HG02970 (cell line): ENCODE measurements around the gene ADCY2.

Experiments used
- ATAC-seq: cut with Tn5 transposase; IDR thresholded peaks from one replicate; pipeline ENCODE4 v1.9.1; 2021; ENCODE audit warnings: mild to moderate bottlenecking, moderate library complexity, moderate number of reproducible peaks; ENCODE audit not compliant: unreplicated experiment, low FRiP score

The ADCY2 gene

DNA sequence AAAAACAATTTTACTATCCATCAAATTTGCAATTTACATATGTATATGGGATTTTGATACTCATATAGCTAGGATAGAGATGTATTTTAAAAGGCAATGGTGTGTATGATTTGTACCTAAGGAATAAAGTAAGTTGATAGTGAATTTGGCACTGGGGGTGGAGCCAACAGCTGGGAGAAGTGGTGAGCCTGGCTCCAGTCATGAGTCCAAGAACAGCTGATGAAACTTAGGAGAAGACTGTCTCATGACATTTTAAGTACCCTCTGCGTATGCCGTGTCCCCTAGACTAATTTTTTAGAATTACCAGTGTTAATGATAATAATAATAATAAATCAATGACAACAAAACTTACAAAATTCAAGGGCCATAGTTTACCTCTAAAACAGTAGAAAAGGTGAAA lies 181.4 kb downstream of the ADCY2 start:
- ATAC-seq, result no peak

DNA sequence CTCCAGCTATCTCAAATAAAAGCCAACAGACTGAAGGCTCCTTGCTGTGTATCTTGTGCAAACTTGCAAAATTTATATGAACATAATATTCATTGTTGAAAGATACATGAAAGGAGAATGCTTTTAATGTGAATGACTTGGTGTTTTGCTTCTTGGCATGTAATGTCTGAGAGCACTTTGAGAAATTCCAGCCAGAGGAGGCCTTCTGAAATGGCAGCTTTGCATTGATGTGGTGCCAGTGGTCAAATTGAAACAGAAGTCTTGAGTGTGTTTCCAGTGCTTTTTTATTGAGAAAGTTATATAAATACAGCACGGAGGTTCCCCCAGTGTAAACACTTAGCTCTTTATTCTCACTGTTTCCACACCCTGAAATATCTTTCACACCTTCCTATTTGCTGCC lies 182.1 kb downstream of the ADCY2 start:
- ATAC-seq, result no peak

- no peak for ATAC-seq
These were observed 188.8 kb downstream of the ADCY2 start for GRCh38 chr5:7584749-7585148.

DNA sequence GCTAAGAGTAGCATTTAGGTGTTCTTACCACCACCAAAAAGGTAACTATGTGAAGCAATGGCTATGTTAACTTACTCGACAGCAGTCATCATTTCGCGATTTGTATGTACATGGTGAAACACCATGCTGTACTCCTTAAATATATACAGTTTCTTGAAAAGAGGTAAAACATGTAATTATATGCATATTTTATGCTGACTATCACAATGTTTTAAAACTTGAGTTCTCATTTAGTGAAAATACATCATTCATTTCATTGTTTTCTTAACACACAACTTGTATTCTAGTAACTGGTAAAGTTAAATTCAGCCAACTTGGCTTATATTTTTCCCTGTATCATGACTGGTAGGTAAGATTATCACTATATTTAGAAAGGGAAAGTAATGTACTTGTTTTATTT lies 189.9 kb downstream of the ADCY2 start:
- no peak for ATAC-seq

DNA sequence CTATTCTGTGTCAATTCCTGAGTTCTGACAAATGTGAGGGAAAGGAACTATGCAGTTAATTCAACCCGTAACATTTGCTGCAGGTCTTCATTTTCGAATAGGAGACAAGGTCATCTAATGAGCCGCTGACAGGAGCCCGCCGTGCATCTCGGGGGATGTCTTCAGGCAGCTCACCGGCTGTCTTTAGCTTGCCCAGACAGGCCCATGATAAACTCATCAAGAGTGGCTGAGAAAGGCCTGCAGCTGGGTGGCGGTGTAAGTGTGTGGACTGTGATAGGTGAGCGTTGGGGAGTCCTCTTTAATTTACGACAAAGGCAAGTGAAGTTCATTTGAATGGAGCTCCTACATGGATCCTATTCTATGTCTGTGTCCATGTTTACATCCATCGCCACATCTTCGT lies 190.5 kb downstream of the ADCY2 start:
- ATAC-seq, result no peak

GRCh38 chr5:7589800-7590199 lies 193.9 kb downstream of the ADCY2 start:
- ATAC-seq, result no peak

DNA sequence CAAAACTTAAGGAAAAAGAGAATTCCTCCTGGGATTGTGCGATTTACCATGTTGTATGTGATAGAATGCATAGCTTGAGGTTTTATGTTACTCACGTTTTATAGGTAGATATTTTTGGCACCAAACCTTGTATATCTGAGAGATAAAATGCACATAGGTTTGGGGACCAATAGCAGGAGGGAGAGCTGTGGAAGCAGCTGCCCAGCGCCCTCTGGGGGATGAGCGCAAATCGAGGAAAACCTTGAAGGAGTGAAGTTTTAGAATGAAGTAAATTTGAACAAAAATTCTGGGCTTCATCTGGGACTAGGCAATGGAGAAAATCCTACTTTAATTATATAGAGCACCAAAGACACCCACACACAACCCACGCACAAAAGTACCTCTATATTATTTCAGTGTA lies 197.0 kb downstream of the ADCY2 start:
- no peak for ATAC-seq

DNA sequence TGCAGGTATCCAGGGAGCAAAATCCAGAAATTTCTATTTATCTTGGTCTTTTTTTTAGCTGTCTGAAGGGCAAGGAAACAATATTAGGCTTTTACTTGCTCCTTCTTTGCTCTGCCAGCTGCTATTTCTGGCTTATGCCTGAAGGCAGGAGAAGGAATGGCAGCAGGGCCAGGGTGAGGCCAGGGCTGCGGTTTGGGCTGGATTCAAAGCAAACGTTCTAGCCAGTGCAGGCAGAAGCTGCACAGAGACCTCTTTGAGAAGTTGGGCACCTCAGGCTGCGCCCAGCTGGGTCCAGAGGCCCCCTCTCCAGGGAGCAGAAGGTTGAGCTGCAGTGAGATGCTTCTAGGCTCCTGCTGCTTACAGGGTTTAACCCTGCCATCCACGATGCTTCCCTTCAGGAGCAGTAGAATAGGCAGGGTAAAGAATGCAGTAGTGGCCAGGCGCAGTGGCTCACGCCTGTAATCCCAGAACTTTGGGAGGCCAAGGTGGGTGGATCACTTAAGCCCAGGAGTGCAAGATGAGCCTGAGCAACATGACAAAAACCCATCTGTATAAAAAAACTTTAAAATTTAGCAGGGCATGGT lies 201.2 kb downstream of the ADCY2 start:
- ATAC-seq, result no peak

- ATAC-seq, result no peak
These were observed 211.0 kb downstream of the ADCY2 start for GRCh38 chr5:7606840-7607465.

DNA sequence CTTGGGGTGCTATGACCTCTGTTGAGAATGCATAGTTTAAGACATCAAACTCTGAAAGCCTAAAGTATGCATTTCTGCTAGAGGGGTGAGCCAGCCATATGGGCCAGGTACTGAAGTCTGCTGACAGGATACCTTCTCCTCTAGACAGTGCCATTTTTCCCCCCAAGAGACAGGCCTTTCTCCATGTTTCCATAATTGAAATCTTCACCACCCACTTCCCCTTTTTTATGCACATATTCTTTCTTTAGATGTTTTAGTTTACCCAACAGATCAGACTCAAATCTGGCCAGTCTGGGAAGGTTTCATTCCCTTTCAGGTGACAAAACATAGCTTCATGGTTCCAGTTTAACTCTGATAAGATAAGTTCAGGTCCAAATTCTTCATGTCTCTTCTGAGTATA lies 212.8 kb downstream of the ADCY2 start:
- ATAC-seq, result no peak

DNA sequence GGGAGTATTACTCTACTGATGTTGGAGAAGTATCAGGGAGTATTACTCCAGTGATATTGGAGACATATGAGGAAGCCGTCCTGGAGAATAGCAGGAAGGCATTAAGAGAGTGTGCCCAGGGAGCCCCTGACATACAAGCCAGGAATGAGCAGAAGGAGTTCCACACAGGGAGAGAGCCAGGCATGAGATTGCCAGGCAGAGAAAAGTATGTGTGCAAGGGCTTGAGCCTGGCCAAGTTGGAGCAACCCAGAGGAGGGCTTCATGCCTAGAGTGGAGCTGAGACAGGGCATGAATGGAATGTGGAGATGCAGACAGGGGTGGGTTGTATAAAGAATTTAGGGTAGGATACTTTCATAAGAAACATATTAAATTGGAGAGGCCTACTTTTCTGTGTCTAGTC lies 213.8 kb downstream of the ADCY2 start:
- ATAC-seq, result no peak

GRCh38 chr5:7610531-7611177 lies 214.7 kb downstream of the ADCY2 start:
- no peak for ATAC-seq

- ATAC-seq, result no peak
These were observed 215.6 kb downstream of the ADCY2 start for GRCh38 chr5:7611518-7611917.

DNA sequence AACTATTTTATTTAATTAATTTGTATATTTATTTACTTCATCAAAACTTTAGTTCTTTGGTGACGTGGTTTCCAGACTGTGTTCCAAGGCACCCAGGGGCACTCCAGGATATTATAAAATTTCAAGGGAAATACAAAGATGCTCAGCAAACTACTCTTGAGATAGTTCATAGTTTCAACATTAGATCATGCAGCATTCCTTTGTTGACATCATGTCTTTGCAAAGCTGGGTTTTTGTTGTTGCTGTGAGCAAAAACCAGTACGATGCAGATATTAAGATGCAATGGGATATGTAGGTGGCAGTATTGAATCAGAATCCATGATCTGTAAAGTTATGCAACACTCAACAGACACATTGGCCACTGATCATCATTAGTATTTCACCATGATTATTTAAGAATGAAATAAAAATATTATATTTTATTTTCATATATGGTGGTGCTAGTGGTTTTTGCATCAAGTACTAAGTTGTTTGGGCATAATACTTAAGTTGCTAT lies 219.7 kb downstream of the ADCY2 start:
- ATAC-seq, result no peak

DNA sequence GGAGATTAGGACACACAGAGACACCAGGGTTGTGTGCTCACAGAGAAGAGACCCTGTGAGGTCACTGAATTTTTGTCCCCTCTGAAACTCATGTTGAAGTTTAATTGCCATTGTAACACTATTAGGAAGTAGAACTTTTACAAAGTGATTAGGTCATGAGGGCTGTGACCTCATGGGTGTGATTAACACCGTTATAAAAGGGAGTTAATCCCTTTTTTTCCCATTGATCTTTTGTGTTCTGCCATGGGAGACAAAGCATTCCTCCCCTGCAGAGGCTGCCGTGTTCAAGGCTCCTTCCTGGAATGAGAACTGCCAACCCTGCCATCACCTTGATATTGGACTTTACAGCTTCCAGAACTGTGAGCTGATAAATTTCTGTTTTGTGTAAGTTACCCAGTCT lies 221.0 kb downstream of the ADCY2 start:
- ATAC-seq, result no peak

DNA sequence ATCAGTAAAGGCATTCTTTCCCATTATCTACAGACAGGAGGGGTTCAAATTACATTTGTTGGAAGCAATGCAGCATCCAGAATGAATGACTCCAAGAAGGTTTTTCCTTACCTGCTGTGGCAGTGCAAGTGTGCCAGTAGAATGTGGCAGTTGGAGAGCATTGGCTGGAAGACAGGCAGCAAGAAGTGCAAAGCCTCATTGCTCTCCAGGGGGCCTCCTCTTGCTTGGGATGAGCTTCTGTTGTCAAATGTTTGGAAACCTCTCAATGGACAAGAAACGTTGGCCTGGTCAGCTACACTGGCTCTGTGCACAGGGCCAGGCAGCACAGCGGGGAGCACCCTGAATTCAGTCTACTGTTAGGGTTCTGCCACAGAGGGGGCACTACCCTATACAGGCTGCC lies 226.6 kb downstream of the ADCY2 start:
- ATAC-seq, result no peak

DNA sequence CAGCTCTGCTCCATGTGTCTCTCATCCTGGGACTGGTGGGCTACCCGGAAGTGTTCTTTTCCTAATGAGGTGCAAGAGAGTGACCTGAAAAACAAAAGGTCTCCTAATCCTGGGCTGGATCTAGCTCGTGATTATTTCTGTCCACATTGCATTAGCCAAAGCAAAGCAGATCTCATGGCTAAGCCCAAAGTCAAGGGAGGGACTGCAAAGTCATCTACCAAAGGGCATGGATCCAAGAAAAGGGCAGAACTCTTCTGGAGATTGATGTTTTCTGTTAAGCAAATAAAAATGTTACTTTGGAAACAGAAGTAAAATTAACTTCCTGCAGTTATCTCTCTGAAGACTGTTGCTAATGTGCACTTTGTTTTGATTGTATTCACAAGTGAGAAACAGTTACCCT lies 229.8 kb downstream of the ADCY2 start:
- no peak for ATAC-seq

DNA sequence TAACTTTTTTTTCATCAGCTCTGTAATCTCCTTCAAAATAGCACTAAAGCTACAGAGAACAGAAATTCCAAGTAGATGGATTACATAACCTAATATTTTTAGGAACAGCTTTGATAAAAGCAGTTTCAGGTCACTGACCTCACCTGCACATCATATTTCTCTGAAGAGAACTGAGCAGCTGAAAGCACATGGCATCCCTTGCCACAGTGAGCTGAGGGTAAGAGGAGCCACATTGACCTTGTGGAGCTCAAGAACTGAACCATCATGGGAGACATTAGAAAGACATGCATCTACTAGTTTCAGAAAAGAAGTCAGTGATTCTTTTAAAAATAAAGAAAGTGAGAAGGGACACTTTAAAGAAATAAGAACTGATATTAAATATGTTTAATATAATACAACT lies 232.3 kb downstream of the ADCY2 start:
- ATAC-seq, result no peak

DNA sequence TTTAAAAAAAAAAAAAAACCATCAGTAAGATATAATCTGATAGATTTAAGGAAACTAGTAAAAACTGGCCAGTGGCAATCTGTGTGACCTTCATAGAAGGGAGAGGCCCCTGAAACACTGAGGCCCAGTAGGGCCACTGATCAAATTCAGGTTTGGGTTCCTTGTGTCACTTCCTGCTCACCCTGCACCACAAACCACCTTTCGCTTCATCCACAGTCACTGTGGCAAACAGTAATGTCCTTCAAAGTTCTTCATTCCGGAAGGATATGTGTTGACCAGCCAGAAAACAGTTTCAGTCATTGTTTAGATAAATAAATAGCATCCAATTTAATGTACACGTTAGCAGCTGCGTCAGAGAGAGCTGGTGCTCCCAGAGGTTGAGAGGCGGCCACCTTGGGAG lies 232.9 kb downstream of the ADCY2 start:
- no peak for ATAC-seq

GRCh38 chr5:7629561-7629960 lies 233.6 kb downstream of the ADCY2 start:
- no peak for ATAC-seq

DNA sequence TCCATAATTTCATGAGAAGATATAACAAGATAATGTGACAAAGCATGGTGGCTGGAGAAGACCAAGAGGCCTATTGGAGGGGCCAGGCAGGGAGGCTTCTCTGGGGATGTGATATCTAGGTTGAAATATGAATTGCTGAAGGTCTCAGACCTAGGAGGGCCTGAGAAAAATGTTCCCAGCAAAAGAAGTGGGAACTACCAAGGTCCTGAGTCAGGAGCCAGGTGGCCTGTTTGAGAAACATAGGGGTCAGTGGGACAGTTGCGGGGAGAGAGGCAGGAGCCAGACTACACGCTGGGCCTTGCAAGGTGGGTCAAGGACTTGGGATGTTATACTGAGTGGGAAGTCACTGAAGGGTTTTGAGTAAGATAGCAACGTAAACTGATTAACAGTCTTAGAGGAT lies 238.9 kb downstream of the ADCY2 start:
- ATAC-seq, result no peak

DNA sequence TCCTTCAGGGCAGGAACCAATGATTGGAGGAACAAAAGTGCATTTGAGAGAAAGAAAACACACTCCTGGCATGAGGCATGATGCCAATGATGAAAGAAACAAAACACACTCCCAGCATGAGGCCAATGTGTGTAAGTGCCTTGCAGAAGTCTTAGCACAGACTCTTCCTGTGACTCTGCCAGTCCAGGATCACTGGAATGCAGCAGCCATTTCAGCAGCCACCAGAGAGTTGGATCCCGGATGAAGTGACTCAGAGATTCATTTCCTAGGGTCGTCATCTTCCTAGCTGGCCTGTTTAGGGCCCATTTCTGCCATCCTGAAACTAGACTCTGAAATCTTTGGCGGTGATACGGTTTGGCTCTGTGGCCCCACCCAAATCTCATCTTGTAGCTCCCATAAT lies 242.5 kb downstream of the ADCY2 start:
- ATAC-seq, result no peak
